IPS-18c (cell line): ENCODE measurements around the gene METTL14.

Source experiments
- H3K4me3 ChIP-seq: 2 replicates; pipeline ENCODE4 v1.7.0; 2013; ENCODE audit warnings: low read depth, mild to moderate bottlenecking, low read length, moderate library complexity; ENCODE audit not compliant: insufficient read depth
- H3K9me3 ChIP-seq: one replicate; pipeline ENCODE4 v1.6.1; 2013; ENCODE audit warnings: mild to moderate bottlenecking, low read length, moderate library complexity; ENCODE audit not compliant: control insufficient read depth, insufficient read depth

The METTL14 gene

GRCh38 chr4:118729287-118730286 lies 44.4 kb downstream of the METTL14 start:
- Histone ChIP-seq H3K4me3 (no peak overlapping the region), H3K9me3 (no peaks in the 10 kb centered on the region)

GRCh38 chr4:118730683-118731082 lies 45.5 kb downstream of the METTL14 start:
- H3K9me3 ChIP-seq, result no peaks in the 10 kb centered on the region
- no peak overlapping the region for H3K4me3 ChIP-seq

DNA sequence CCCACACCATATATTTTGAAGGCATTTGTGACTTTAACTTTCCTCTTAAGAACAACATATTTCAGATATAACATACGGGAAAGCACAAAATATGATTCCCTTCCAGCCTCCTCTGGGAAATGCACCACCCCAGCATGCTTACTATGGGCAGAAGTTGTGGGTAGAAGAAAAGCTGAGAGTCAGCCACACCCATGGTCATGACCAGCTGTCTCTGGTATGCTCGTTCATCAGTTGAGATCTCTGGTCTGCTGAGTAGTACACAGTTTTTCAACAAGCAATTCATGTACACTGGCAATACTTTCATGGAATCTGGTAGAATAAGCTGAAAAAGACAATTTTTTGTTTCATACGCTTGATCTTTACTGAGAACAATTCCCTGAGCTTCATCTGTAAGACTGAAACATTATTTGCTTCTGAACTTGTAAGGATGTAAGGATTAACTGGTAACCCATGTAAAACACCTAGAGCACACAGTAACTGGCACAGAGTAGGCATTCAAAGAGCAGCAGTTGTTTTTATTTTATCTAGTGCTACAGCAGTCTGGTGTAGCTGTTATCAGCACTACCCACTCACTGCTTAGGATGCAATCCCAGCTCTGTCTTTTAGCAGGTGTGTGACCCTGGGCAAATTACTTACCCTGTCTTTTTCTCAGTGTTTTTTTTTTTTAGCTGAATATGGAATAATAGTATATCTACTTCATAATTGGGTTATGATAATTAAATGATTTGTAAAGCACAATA lies 47.6 kb downstream of the METTL14 start:
- Histone ChIP-seq H3K4me3 (no peak overlapping the region), H3K9me3 (no peaks in the 10 kb centered on the region)

- Histone ChIP-seq H3K9me3 (no peaks in the 10 kb centered on the region), H3K4me3 (no peak overlapping the region)
These were observed 49.5 kb downstream of the METTL14 start for GRCh38 chr4:118734491-118735205.

- H3K4me3 ChIP-seq, result no peak overlapping the region
- no peaks in the 10 kb centered on the region for H3K9me3 ChIP-seq
These were observed 51.7 kb downstream of the METTL14 start for GRCh38 chr4:118736900-118737299.

GRCh38 chr4:118738090-118738489 lies 52.9 kb downstream of the METTL14 start:
- H3K4me3 ChIP-seq, result no peak overlapping the region
- H3K9me3 ChIP-seq, result no peaks in the 10 kb centered on the region

GRCh38 chr4:118739022-118739713 lies 54.0 kb downstream of the METTL14 start:
- H3K4me3 ChIP-seq, result no peak overlapping the region
- H3K9me3 ChIP-seq, result no peaks in the 10 kb centered on the region

DNA sequence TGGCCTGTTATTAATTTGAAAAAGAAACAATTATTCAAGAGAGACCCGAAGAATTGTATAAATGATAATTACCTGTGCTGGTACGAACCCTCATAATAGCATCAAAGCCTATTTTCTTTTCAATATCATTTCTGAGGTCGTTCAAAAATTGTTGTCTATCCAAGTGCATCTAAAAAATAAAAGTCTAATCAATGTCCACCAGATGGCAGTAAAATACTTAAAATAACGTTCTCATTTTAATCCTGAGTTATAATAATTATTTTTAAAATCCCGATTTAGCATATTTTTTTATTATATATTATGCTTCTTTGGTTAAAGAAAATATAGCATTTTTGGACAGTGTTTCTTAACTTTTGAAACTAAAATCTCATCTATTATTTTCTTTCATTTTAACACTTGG lies 55.7 kb downstream of the METTL14 start:
- H3K9me3 ChIP-seq, result no peaks in the 10 kb centered on the region

DNA sequence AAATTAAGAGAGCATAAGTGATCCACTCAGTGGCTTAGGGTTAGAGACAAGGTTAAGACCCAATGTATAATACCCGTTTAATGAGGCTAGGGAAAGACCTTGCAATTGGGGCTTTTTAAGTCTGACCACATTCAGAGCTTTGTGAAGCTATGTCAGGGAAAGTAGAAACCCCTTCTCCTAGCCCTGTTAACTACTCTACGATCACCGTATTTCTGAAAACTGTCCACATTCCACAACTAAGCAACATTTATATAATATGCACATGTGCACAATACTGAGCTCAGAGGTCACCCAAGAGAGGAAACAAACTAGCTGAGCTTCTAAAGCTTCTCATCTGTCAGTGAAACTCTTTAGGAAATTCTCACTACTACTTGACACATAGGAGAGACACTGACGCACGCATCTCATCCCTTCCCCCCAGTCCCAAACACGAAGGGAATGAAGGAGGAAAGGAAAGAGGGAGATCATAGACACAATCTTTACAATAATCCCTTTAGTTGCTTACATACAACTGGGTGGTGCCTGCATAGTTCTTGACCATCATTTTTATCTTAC lies 56.2 kb downstream of the METTL14 start:
- H3K9me3 ChIP-seq, result no peaks in the 10 kb centered on the region
- H3K4me3 ChIP-seq, result no peak overlapping the region

More for the DNA sequence above, 55.7 kb downstream of the METTL14 start:
- no peak overlapping the region for H3K4me3 ChIP-seq

DNA sequence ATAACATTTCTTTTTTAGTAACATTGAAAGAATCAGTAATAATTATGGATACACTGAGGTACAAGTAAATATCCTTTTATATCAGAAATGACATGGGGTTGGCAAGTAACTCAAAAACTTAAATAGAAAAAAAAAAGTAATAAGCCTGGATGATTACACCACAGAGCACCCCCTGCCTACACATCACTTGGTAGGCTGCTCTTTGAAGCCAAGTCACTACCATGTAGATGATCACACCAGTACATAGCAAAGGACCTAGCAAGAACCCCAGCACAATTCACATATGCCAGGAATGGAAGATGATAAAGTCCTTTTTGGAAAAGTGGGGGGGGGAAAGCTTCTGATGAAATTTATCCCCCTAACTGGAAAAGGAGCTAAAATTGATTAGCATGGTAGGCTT lies 56.9 kb downstream of the METTL14 start:
- Histone ChIP-seq H3K4me3 (no peak overlapping the region), H3K9me3 (no peaks in the 10 kb centered on the region)

DNA sequence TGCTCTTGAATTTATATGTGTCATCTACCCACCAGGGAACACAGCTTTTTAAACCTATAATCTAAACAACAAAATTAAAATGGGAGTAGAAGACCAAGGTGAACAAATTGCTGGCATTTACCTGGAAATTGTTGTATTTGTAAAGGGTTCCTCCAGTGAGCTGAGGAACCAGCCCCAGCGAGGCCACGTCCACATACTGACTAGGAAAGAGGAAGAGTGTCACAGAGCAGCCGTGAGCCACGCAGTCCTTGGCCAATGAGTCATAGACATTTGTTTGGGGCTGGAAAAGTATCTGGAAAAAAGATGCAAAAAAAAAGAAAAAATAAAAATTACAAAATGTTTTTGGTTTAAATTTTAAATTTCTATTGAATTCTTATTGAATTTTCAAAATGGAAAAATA lies 58.7 kb downstream of the METTL14 start:
- Histone ChIP-seq H3K4me3 (no peak overlapping the region), H3K9me3 (no peaks in the 10 kb centered on the region)

- H3K4me3 ChIP-seq, result no peak overlapping the region
- H3K9me3 ChIP-seq, result no peaks in the 10 kb centered on the region
These were observed 60.2 kb downstream of the METTL14 start for GRCh38 chr4:118745357-118745756.

DNA sequence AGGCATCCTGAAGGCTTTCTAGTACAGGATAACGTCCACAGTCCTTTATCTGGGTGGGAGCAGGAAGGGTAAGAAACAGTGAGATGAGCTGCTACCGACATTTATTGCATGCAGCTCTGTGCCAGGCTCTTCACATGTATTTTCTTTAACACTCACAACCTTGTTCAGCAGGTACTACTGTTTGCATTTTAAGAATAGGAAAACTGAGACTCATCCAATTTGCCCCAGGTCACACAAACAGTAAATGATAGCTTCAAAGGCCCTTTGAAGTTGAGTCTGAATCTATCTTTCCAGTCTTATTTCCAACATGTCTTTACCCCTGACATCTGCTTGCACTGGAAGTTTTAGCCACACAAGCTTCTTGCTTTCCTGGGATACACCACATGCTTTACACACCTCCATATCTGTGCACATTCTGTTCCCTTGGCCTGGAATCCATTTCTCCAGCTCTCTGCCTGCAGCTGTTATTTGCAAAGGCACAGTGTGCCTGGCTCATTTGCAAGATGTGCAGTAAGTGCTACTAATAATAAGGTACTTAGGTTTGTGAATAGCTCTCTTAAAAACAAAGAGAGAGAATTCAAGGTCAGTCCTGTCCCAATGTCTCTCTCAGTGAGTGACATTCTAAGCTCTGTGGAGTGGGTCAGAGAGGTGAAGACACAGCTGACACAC lies 61.2 kb downstream of the METTL14 start:
- H3K4me3 ChIP-seq, result no peak overlapping the region
- H3K9me3 ChIP-seq, result no peaks in the 10 kb centered on the region

GRCh38 chr4:118749347-118749988 lies 64.3 kb downstream of the METTL14 start:
- H3K4me3 ChIP-seq, result no peak overlapping the region
- no peaks in the 10 kb centered on the region for H3K9me3 ChIP-seq

DNA sequence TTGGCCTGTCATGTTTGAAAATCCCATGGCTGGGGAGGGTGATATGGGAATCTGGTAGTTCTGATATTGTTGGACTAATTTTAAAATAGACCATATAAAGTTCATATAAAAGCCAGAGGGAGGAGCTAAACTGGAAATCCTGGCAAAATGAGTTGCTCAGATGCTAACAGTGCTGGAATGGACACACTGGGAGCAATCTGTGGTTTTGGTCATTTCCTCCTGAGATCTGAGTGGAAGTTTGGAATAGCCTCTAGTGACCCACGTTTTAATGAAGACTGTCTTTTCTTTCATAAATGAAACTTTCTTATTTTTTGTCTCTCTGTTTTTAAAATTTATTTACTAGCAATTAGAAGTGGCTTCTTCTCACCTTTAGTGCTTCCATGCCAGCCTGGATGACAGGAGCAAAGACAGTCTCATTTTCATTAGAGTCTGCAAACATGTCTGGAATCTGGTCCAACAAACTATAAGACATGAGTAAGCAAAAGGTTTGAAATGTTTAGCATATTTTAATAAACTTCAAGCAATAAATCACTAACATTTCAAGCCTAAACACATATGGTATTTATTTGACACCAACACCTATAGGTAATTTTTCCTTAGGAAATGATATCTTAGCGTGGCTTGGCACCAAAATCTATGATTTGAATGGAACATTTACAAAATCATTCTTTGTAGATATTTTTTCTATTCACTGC lies 66.6 kb downstream of the METTL14 start:
- Histone ChIP-seq H3K9me3 (no peaks in the 10 kb centered on the region), H3K4me3 (no peak overlapping the region)
